Memory B cell (primary cell): Measurements from ENCODE around the gene RBBP8NL.
"Not testable (repeated sequence)": the region's sequence is repeated elsewhere in the genome, so short reads cannot be mapped to it uniquely, and the experiment has no call there.

Experiments
- ATAC-seq: fragments of 150-1000 bp; cut with Tn5 transposase; 2 replicates; pipeline ENCODE4 v1.10.0; 2021; ENCODE audit warnings: low read depth, mild to moderate bottlenecking, moderate library complexity
- DNase-seq, 2 donors: peaks; one replicate each; pipeline ENCODE4 v3.0.0; 2022; ENCODE audit warnings: low spot score in 2 of 2
- H3K27ac Mint-ChIP-seq: one replicate; pipeline ENCODE4 v1.8.0; 2022; ENCODE audit warnings: mild to moderate bottlenecking, moderate library complexity, mixed read lengths
- H3K27me3 Mint-ChIP-seq: one replicate; pipeline ENCODE4 v1.8.0; 2022; ENCODE audit warnings: mixed read lengths
- H3K36me3 Mint-ChIP-seq: one replicate; pipeline ENCODE4 v1.8.0; 2022; ENCODE audit warnings: mild to moderate bottlenecking, mixed read lengths
- H3K4me1 Mint-ChIP-seq: one replicate; pipeline ENCODE4 v1.8.0; 2022; ENCODE audit warnings: mixed read lengths
- H3K4me3 Mint-ChIP-seq: one replicate; pipeline ENCODE4 v1.8.0; 2022; ENCODE audit warnings: mild to moderate bottlenecking, moderate library complexity, mixed read lengths
- H3K9me3 Mint-ChIP-seq: one replicate; pipeline ENCODE4 v1.8.0; 2022; ENCODE audit warnings: mixed read lengths

The RBBP8NL gene

GRCh38 chr20:62387219-62387913 lies 40.0 kb downstream of the RBBP8NL start:
- Mint-ChIP-seq H3K9me3 (no peaks in the 10 kb centered on the region), H3K4me1 (peaks cover 26% of the 10 kb centered on the region), H3K27me3 (no peaks in the 10 kb centered on the region), H3K36me3 (peaks cover 8% of the 10 kb centered on the region), H3K4me3 (peak overlapping the region; percentile 96), H3K27ac (peak overlapping the region; percentile 92)
- no peak for DNase-seq
- ATAC-seq: peak; percentile 18

- H3K9me3 Mint-ChIP-seq: peaks cover 4% of the 10 kb centered on the region
- peak within 1 kb of the TSS; percentile 96 for H3K4me3 Mint-ChIP-seq
- peak; percentile 90 to 91 for DNase-seq
- H3K4me1 Mint-ChIP-seq: peaks cover 31% of the 10 kb centered on the region
- peak; percentile 93 for ATAC-seq
- H3K27me3 Mint-ChIP-seq: no peaks in the 10 kb centered on the region
- peaks cover 13% of the 10 kb centered on the region for H3K36me3 Mint-ChIP-seq
- peak within 1 kb of the TSS; percentile 92 for H3K27ac Mint-ChIP-seq
Observed at GRCh38 chr20:62386383-62387218, 40.7 kb downstream of the RBBP8NL start, which contains the start of gene RPS21. TSS of gene RPS21 (plus strand) at chr20:62387103. CDS start at chr20:62387339, 236 bp downstream.

- Mint-ChIP-seq H3K4me1 (peaks cover 25% of the 10 kb centered on the region), H3K4me3 (no peak overlapping the region), H3K27ac (peak overlapping the region; percentile 53), H3K27me3 (no peaks in the 10 kb centered on the region), H3K36me3 (peaks cover 8% of the 10 kb centered on the region), H3K9me3 (peaks cover 4% of the 10 kb centered on the region)
- DNase-seq (peak; percentile 84 to 90), ATAC-seq (peak; percentile 67)
Observed at GRCh38 chr20:62382306-62383198, 44.8 kb downstream of the RBBP8NL start.

- peaks cover 4% of the 10 kb centered on the region for H3K9me3 Mint-ChIP-seq
- H3K36me3 Mint-ChIP-seq: peaks cover 8% of the 10 kb centered on the region
- ATAC-seq (no peak), DNase-seq (no peak)
- peaks cover 21% of the 10 kb centered on the region for H3K4me1 Mint-ChIP-seq
- no peak overlapping the region for H3K4me3 Mint-ChIP-seq
- no peaks in the 10 kb centered on the region for H3K27me3 Mint-ChIP-seq
- H3K27ac Mint-ChIP-seq: peak overlapping the region; percentile 7
Observed at GRCh38 chr20:62381842-62382241, 45.5 kb downstream of the RBBP8NL start.

- H3K27me3 Mint-ChIP-seq: no peaks in the 10 kb centered on the region
- DNase-seq: no peak
- ATAC-seq: no peak
- no peak overlapping the region for H3K4me3 Mint-ChIP-seq
- H3K36me3 Mint-ChIP-seq: peaks cover 8% of the 10 kb centered on the region
- peaks cover 4% of the 10 kb centered on the region for H3K9me3 Mint-ChIP-seq
- peaks cover 21% of the 10 kb centered on the region for H3K4me1 Mint-ChIP-seq
- H3K27ac Mint-ChIP-seq: peak overlapping the region; percentile 7
Observed at GRCh38 chr20:62381202-62381797, 46.0 kb downstream of the RBBP8NL start.

GRCh38 chr20:62378215-62378614 lies 49.1 kb downstream of the RBBP8NL start:
- peaks cover 4% of the 10 kb centered on the region for H3K27me3 Mint-ChIP-seq
- H3K4me1 Mint-ChIP-seq: peaks cover 14% of the 10 kb centered on the region
- ATAC-seq (no peak), DNase-seq (no peak)
- no peak overlapping the region for H3K27ac Mint-ChIP-seq
- H3K36me3 Mint-ChIP-seq: peaks cover 8% of the 10 kb centered on the region
- no peak overlapping the region for H3K4me3 Mint-ChIP-seq
- peaks cover 4% of the 10 kb centered on the region for H3K9me3 Mint-ChIP-seq

GRCh38 chr20:62377615-62378178 lies 49.6 kb downstream of the RBBP8NL start:
- H3K4me3 Mint-ChIP-seq: no peak overlapping the region
- peaks cover 16% of the 10 kb centered on the region for H3K4me1 Mint-ChIP-seq
- peaks cover 4% of the 10 kb centered on the region for H3K9me3 Mint-ChIP-seq
- no peak overlapping the region for H3K27ac Mint-ChIP-seq
- ATAC-seq: no peak
- no peak for DNase-seq
- peaks cover 9% of the 10 kb centered on the region for H3K36me3 Mint-ChIP-seq
- peaks cover 9% of the 10 kb centered on the region for H3K27me3 Mint-ChIP-seq

- Mint-ChIP-seq H3K4me3 (no peak overlapping the region), H3K27ac (no peak overlapping the region), H3K9me3 (peaks cover 3% of the 10 kb centered on the region), H3K27me3 (peaks cover 9% of the 10 kb centered on the region), H3K36me3 (peaks cover 6% of the 10 kb centered on the region), H3K4me1 (peaks cover 13% of the 10 kb centered on the region)
- ATAC-seq (no peak), DNase-seq (no peak)
Observed at GRCh38 chr20:62377064-62377461, 50.3 kb downstream of the RBBP8NL start.

- Mint-ChIP-seq H3K36me3 (peaks cover 2% of the 10 kb centered on the region), H3K9me3 (no peaks in the 10 kb centered on the region), H3K4me1 (peaks cover 9% of the 10 kb centered on the region), H3K4me3 (no peak overlapping the region), H3K27me3 (peaks cover 9% of the 10 kb centered on the region), H3K27ac (no peak overlapping the region)
- DNase-seq: no peak
- no peak for ATAC-seq
Observed at GRCh38 chr20:62376112-62377063, 51.0 kb downstream of the RBBP8NL start.

- H3K27ac Mint-ChIP-seq: no peak overlapping the region
- H3K4me3 Mint-ChIP-seq: no peak overlapping the region
Observed at GRCh38 chr20:62374331-62375152, 52.8 kb downstream of the RBBP8NL start.

GRCh38 chr20:62373631-62374179 lies 53.6 kb downstream of the RBBP8NL start:
- H3K27me3 Mint-ChIP-seq, ATAC-seq, H3K27ac Mint-ChIP-seq, H3K36me3 Mint-ChIP-seq, DNase-seq, H3K9me3 Mint-ChIP-seq, H3K4me3 Mint-ChIP-seq: not testable (repeated sequence)
- H3K4me1 Mint-ChIP-seq: peaks cover 11% of the 10 kb centered on the region

More at GRCh38 chr20:62374331-62375152, 52.8 kb downstream of the RBBP8NL start:
- H3K9me3 Mint-ChIP-seq: no peaks in the 10 kb centered on the region
- peaks cover 9% of the 10 kb centered on the region for H3K4me1 Mint-ChIP-seq
- ATAC-seq (no peak), DNase-seq (no peak)
- peaks cover 2% of the 10 kb centered on the region for H3K36me3 Mint-ChIP-seq
- peaks cover 9% of the 10 kb centered on the region for H3K27me3 Mint-ChIP-seq
